ENCODE measurements around the gene MARCO. TPM values are rescaled to one million over a fixed set of nuclear protein-coding genes. Genes with fewer than 3 reads are reported as not detected.

The MARCO gene
- total and polyA plus RNA-seq, 2 of the 8 experiments (the other 6 are each of a cell fraction or from before 2014, with no cell fraction given): not detected

DNA sequence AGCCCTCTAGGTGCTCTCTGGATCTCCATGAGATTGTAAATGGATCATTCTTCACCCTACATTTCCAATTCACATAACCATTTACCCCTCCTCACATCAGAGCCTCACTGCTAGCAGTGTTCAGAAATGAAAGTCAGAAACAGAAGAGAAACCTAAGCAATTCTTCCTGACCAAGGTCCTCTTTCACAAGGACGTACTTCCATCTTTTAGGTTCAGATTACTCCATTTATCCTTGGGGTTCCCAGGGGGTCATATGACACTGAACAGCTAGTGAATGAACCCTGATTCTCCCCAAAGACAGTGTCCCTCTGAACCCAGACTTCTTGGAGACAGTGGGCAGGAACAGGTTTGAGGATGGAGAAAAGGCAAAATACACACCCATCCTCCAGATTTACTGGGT lies 12.9 kb upstream of the MARCO start:
- Histone ChIP-seq H3K4me2 (ENCODE audit: insufficient read depth in 1 of 2, low read depth in 2 of 2, low read length in 2 of 2) (no peak overlapping the region), H4K8ac (ENCODE audit: extremely low read depth, insufficient read depth, low read length) (no peak overlapping the region), H3K27me3 (replicated peaks in 1 of 4; ENCODE audit: control insufficient read depth in 3 of 4, extremely low read depth in 1 of 4, insufficient read depth in 3 of 4, low read length in 3 of 4) (no peaks in the 10 kb centered on the region; a peak in 1 of 7 replicates), H2BK12ac (ENCODE audit: low read depth, low read length) (no peak overlapping the region), H3K4me1 (replicated peaks in 1 of 4; ENCODE audit: control insufficient read depth in 3 of 4, insufficient read depth in 4 of 4, low read length in 3 of 4) (no peaks in the 10 kb centered on the region), H3K79me2 (ENCODE audit: control insufficient read depth in 1 of 2, insufficient read depth in 2 of 2, low read length in 2 of 2) (no peaks in the 10 kb centered on the region), H2AFZ (ENCODE audit: low read length) (no peak overlapping the region), H3K79me1 (ENCODE audit: low read depth, low read length) (no peaks in the 10 kb centered on the region), H3K36me3 (ENCODE audit: control insufficient read depth in 2 of 4, insufficient read depth in 4 of 4, low read length in 3 of 4) (no peaks in the 10 kb centered on the region), H2BK20ac (ENCODE audit: low read length) (no peak overlapping the region), H2BK5ac (ENCODE audit: low read depth, low read length) (no peak overlapping the region), H3K23ac (ENCODE audit: insufficient read length) (no peak overlapping the region), H3K18ac (ENCODE audit: extremely low read depth, low read length) (no peak overlapping the region), H4K5ac (ENCODE audit: insufficient read length, low read depth, low read length) (no peak overlapping the region), H3K27ac (ENCODE audit: low read depth, low read length) (no peak overlapping the region), H3K9me3 (ENCODE audit: insufficient read depth in 2 of 2, low read depth in 1 of 2, low read length in 1 of 2) (peaks cover 0 to 3% of the 10 kb centered on the region in 2 experiments; a peak in 2 of 4 replicates), H3K23me2 (ENCODE audit: low read depth, low read length) (no peaks in the 10 kb centered on the region), H3K56ac (replicated peaks; ENCODE audit: insufficient read length, low read depth, low read length) (no peak overlapping the region), H2BK120ac (replicated peaks; ENCODE audit: low read depth, low read length) (no peak overlapping the region), H2BK15ac (ENCODE audit: low read length) (no peak overlapping the region), H3K4ac (replicated peaks; ENCODE audit: insufficient read length, low read depth, low read length) (no peak overlapping the region), H4K91ac (replicated peaks; ENCODE audit: insufficient read length, low read length) (no peak overlapping the region), H4K20me1 (replicated peaks in 1 of 2; ENCODE audit: control insufficient read depth in 1 of 2, insufficient read depth in 2 of 2, low read length in 2 of 2) (no peaks in the 10 kb centered on the region), H3K14ac (ENCODE audit: insufficient read length) (no peak overlapping the region), H2AK5ac (ENCODE audit: low read depth, low read length) (no peak overlapping the region), H3K4me3 (ENCODE audit: extremely low read depth in 1 of 4, insufficient read depth in 2 of 4, low read depth in 3 of 4, low read length in 4 of 4) (no peak overlapping the region), H3K9ac (replicated peaks in 1 of 4; ENCODE audit: extremely low read depth in 1 of 4, low read depth in 3 of 4, low read length in 3 of 4) (no peak overlapping the region)
- no peak for FAIRE-seq
- no peak for DNase-seq (ENCODE audit: low read depth in 1 of 2, low spot score in 2 of 2)
- POLR2A ChIA-PET (ENCODE audit: partially characterized antibody): no interaction called here
- CTCF ChIA-PET (ENCODE audit: partially characterized antibody): interaction anchor here (0.8 kb wide), 1 partner anchor 245 kb away, joined by 3 read pairs; no protein-coding TSS in a partner anchor
- 86% methylated on average over 1 of the region's 1 CpG; no CpG with 5 or more reads in 1 of the 2 experiments for WGBS, 2 experiments (ENCODE audit: extremely low coverage in 1 of 2, insufficient coverage in 1 of 2, insufficient read length in 1 of 2, insufficient replicate concordance in 2 of 2, low coverage in 1 of 2, low lambda C conversion rate in 2 of 2, missing lambda C conversion rate in 1 of 2)
- TF ChIP-seq ZNF274 (IDR thresholded peaks at IDR 0.05; ENCODE audit: borderline replicate concordance, extremely low read depth, low read length) (no peak), RBBP5 (IDR thresholded peaks at IDR 0.05; ENCODE audit: borderline replicate concordance, low read depth, low read length) (no peak), SAP30 (IDR thresholded peaks at IDR 0.05; ENCODE audit: insufficient read depth, insufficient replicate concordance, low read length) (no peak), MAFK (IDR thresholded peaks at IDR 0.05; ENCODE audit: low read depth, low read length) (no peak), CREB1 (IDR thresholded peaks at IDR 0.05) (no peak), SP2 (IDR thresholded peaks at IDR 0.05; ENCODE audit: low read length) (no peak), JUND (IDR thresholded peaks at IDR 0.05; ENCODE audit: low read length) (no peak), SP1 (IDR thresholded peaks at IDR 0.05; ENCODE audit: low read depth, low read length) (no peak), JUN (IDR thresholded peaks at IDR 0.05; ENCODE audit: low read depth, low read length) (no peak), CHD1 (IDR thresholded peaks at IDR 0.05; ENCODE audit: low read depth, low read length) (no peak)
- TF ChIP-seq, protein P1, sequence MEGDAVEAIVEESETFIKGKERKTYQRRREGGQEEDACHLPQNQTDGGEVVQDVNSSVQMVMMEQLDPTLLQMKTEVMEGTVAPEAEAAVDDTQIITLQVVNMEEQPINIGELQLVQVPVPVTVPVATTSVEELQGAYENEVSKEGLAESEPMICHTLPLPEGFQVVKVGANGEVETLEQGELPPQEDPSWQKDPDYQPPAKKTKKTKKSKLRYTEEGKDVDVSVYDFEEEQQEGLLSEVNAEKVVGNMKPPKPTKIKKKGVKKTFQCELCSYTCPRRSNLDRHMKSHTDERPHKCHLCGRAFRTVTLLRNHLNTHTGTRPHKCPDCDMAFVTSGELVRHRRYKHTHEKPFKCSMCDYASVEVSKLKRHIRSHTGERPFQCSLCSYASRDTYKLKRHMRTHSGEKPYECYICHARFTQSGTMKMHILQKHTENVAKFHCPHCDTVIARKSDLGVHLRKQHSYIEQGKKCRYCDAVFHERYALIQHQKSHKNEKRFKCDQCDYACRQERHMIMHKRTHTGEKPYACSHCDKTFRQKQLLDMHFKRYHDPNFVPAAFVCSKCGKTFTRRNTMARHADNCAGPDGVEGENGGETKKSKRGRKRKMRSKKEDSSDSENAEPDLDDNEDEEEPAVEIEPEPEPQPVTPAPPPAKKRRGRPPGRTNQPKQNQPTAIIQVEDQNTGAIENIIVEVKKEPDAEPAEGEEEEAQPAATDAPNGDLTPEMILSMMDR (IDR thresholded peaks at IDR 0.05; ENCODE audit: control extremely low read depth in 1 of 3, insufficient read depth in 1 of 3, low read depth in 1 of 3, low read length in 3 of 3): no peak
- TF ChIP-seq, protein P2, sequence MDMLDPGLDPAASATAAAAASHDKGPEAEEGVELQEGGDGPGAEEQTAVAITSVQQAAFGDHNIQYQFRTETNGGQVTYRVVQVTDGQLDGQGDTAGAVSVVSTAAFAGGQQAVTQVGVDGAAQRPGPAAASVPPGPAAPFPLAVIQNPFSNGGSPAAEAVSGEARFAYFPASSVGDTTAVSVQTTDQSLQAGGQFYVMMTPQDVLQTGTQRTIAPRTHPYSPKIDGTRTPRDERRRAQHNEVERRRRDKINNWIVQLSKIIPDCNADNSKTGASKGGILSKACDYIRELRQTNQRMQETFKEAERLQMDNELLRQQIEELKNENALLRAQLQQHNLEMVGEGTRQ (IDR thresholded peaks at IDR 0.05; ENCODE audit: low read length): no peak

Data from H1 (cell line).